ENCODE measurements around the gene OR6N2.

OR6N2 gene

GRCh38 chr1:158752155-158752712 is 28.8 kb downstream of the OR6N2 start:
- DNase-seq, result no peak

- DNase-seq, result no peak
Measured at GRCh38 chr1:158735848-158736247, 45.2 kb downstream of the OR6N2 start.

- no peak for DNase-seq
Measured at GRCh38 chr1:158732524-158732923, 48.5 kb downstream of the OR6N2 start.

- no peak for DNase-seq
Measured at GRCh38 chr1:158731707-158732106, 49.3 kb downstream of the OR6N2 start.

- DNase-seq, result no peak
Measured at GRCh38 chr1:158730453-158730852, 50.6 kb downstream of the OR6N2 start.

GRCh38 chr1:158728510-158729225 is 52.3 kb downstream of the OR6N2 start:
- DNase-seq, result no peak

- no peak for DNase-seq
Measured at GRCh38 chr1:158724442-158724841, 56.6 kb downstream of the OR6N2 start.
